HepG2 (cell line): ENCODE measurements around the gene TSPAN8. TPM values are rescaled to one million over a fixed set of nuclear protein-coding genes. Genes with fewer than 3 reads are reported as not detected.

Experiments
- ATAC-seq: fragments of 200-7000 bp; cut with Tn5 transposase; 3 replicates; pipeline ENCODE4 v1.9.1; 2020; ENCODE audit warnings: mild to moderate bottlenecking, moderate library complexity
- Bru-seq: library from RNA; stranded (reverse); fragments of 400-500 nt; gene quantifications from one replicate; lab custom pipeline; 2021; lab: Mats Ljungman, UMichigan
- BruChase-seq, 2 experiments: library from RNA; stranded (reverse); fragments of 400-500 nt; gene quantifications; one replicate each; lab custom pipeline; 2021; lab: Mats Ljungman, UMichigan
- BruUV-seq: library from RNA; stranded (reverse); fragments of 400-500 nt; replicated peaks from 2 replicates; lab custom pipeline; 2021; lab: Mats Ljungman, UMichigan
- CTCF ChIA-PET: fragments of 300-600 bp; formaldehyde crosslinking; extraction: SDS; loops from one replicate; lab custom pipeline; 2021; ENCODE audit warnings: low total read pairs, inconsistent platforms, low intra/inter-chr PET ratio; lab: Yijun Ruan, JAX
- POLR2A ChIA-PET: fragments of 350-600 bp; sonication (Branson Sonifier 250); formaldehyde crosslinking; loops from one replicate; lab custom pipeline; 2020; ENCODE audit warnings: antibody characterized with exemption, inconsistent platforms; lab: Yijun Ruan, JAX
- DNase-seq: peaks from one replicate; pipeline ENCODE4 v3.0.0-alpha.2; 2015; ENCODE audit warnings: low spot score
- FAIRE-seq: peaks from 3 replicates; lab custom pipeline; 2011; peaks lifted over from hg19 to GRCh38; lab: Jason Lieb, UNC
- H2AFZ ChIP-seq: one replicate; pipeline ENCODE4 v1.6.1; 2011; ENCODE audit warnings: low read length, inconsistent platforms
- H3K27ac ChIP-seq: fragments of 300-600 bp; 3 replicates; pipeline ENCODE4 v1.8.0; 2011; ENCODE audit warnings: mixed run types, mild to moderate bottlenecking, mixed read lengths, low read length, inconsistent platforms; ENCODE audit not compliant: insufficient read depth; ENCODE audit errors: extremely low read length
- H3K27me3 ChIP-seq, 2 experiments: fragments of 200-600 bp in 1 of 2; 2 replicates in 1 of 2; 3 replicates in 1 of 2; pipeline versions ENCODE4 v1.6.0 to v1.8.0; 2011; ENCODE audit warnings: low read length in 2 of 2, mild to moderate bottlenecking in 2 of 2, moderate library complexity in 2 of 2, inconsistent platforms in 1 of 2; ENCODE audit not compliant: insufficient read depth in 2 of 2, control insufficient read depth in 1 of 2
- H3K36me3 ChIP-seq, 2 experiments: fragments of 200-600 bp in 1 of 2; replicated peaks in 1 of 2; 2 replicates in 1 of 2; 3 replicates in 1 of 2; pipeline versions ENCODE4 v1.5.1 to v1.8.0; 2011; ENCODE audit warnings: low read length in 2 of 2, inconsistent platforms in 1 of 2; ENCODE audit not compliant: insufficient read depth in 2 of 2, control insufficient read depth in 1 of 2
- H3K4me1 ChIP-seq: 2 replicates; pipeline ENCODE4 v1.5.1; 2012; ENCODE audit warnings: low read length, inconsistent platforms; ENCODE audit not compliant: insufficient read depth
- H3K4me2 ChIP-seq: 2 replicates; pipeline ENCODE4 v1.6.0; 2011; ENCODE audit warnings: low read depth, low read length, inconsistent platforms
- H3K4me3 ChIP-seq, 3 experiments: fragments of 200-600 bp in 1 of 3; sonication (generic), shearing (Covaris generic) in 1 of 3; replicated peaks in 1 of 3; 2 replicates each; pipeline ENCODE4 v1.5.1; 2011 to 2016; ENCODE audit warnings: low read length in 3 of 3, inconsistent platforms in 2 of 3, low read depth in 2 of 3, mild to moderate bottlenecking in 2 of 3, control low read depth in 1 of 3, mixed read lengths in 1 of 3; ENCODE audit not compliant: insufficient read depth in 1 of 3
- H3K79me2 ChIP-seq: one replicate; pipeline ENCODE4 v1.6.1; 2011; ENCODE audit warnings: low read length, inconsistent platforms; ENCODE audit not compliant: insufficient read depth
- H3K9ac ChIP-seq: 2 replicates; pipeline ENCODE4 v1.6.0; 2011; ENCODE audit warnings: mild to moderate bottlenecking, low read depth, low read length, inconsistent platforms; ENCODE audit not compliant: insufficient read depth
- H3K9me3 ChIP-seq: 2 replicates; pipeline ENCODE4 v1.5.1; 2012; ENCODE audit warnings: mild to moderate bottlenecking, low read length
- H4K20me1 ChIP-seq: 2 replicates; pipeline ENCODE4 v1.6.0; 2011; ENCODE audit warnings: inconsistent platforms, mild to moderate bottlenecking, low read length, moderate library complexity; ENCODE audit not compliant: insufficient read depth
- ATF1 ChIP-seq: IDR thresholded peaks from 2 replicates; pipeline ENCODE4 v1.6.1; 2016; ENCODE audit warnings: mild to moderate bottlenecking, control low read depth
- CEBPG ChIP-seq: IDR thresholded peaks from 2 replicates; pipeline ENCODE4 v1.6.1; 2016
- SOX13 ChIP-seq, 3 experiments: fragments of 450-650 bp in 1 of 3; sonication (generic) in 1 of 3; formaldehyde crosslinking in 1 of 3; IDR thresholded peaks in 2 of 3; conservative IDR thresholded peaks in 1 of 3; 2 replicates each; pipeline versions ENCODE4 v1.5.0 to v1.6.1; 2016 to 2020; ENCODE audit warnings: antibody characterized with exemption in 1 of 3, mild to moderate bottlenecking in 1 of 3, missing compliant biosample characterization in 1 of 3, missing genetic modification reagents in 1 of 3, moderate library complexity in 1 of 3
- whole genome bisulfite sequencing: methylation state at CpG from one replicate; pipeline ENCODE4 v1.1.6; 2017; ENCODE audit warnings: low lambda C conversion rate; 5-methylcytosine and 5-hydroxymethylcytosine counted together
- in situ Hi-C: cut with HindIII; loops from 2 replicates; pipeline ENCODE4 v1.10.0; 2017; ENCODE audit warnings: low pct_unique_long_range_greater_than_20kb; ENCODE audit not compliant: extremely low pct_ligation_motif_present
- intact Hi-C: fragments of 100-400 bp; cut with micrococcal nuclease; formaldehyde crosslinking; loops from one replicate; pipeline ENCODE4 v1.10.0; 2022; ENCODE audit not compliant: unreplicated experiment
- long read RNA-seq, 2 experiments: library from RNA in 1 of 2; library from polyadenylated mRNA in 1 of 2; stranded (forward) in 1 of 2; unstranded in 1 of 2; transcript quantifications; one replicate each; pipeline ENCODE4 v2.0.0, GENCODE V29; 2019 to 2022
- polyA minus RNA-seq, 3 experiments: library from RNA; depleted of rRNA, polyadenylated mRNA; stranded (reverse); fragments of >200 nt; gene quantifications; 2 replicates each; pipeline ENCODE4 v1.2.3, GENCODE V29; 2011; ENCODE audit warnings: low replicate concordance in 1 of 3
- polyA plus RNA-seq, 8 experiments: library from polyadenylated mRNA; depleted of rRNA in 3 of 8; stranded (reverse) in 7 of 8; unstranded in 1 of 8; fragments of >200 nt; fragmentation: Illumina TruSeq in 4 of 8; extraction: Trizol in 4 of 8; gene quantifications; 2 replicates each; pipeline versions ENCODE4 v1.2.1 to v1.2.3, GENCODE V29; 2011 to 2016; ENCODE audit warnings: low read depth in 4 of 8, missing spikeins in 1 of 8, mixed read lengths in 1 of 8; ENCODE audit not compliant: insufficient read depth in 1 of 8
- total RNA-seq, 5 experiments: library from RNA; depleted of rRNA; stranded (reverse); fragments of >200 nt; fragmentation: Illumina TruSeq; extraction: Trizol; gene quantifications; 2 replicates each; pipeline ENCODE4 v1.2.3, GENCODE V29; 2016; ENCODE audit warnings: low read depth in 1 of 5
- TF ChIP-seq, protein P1 (sequence below): IDR thresholded peaks from 2 replicates; pipeline ENCODE4 v1.4.0; 2020; ENCODE audit warnings: mild to moderate bottlenecking, missing genetic modification reagents
- TF ChIP-seq, protein P2 (sequence below): sonication (generic); formaldehyde crosslinking; IDR thresholded peaks from 2 replicates; pipeline ENCODE4 v1.5.1; 2020; ENCODE audit warnings: missing genetic modification reagents, mild to moderate bottlenecking, borderline replicate concordance

The TSPAN8 gene
- total RNA-seq (2016; rRNA removed; fragmentation: Illumina TruSeq; extraction: Trizol) (3.2 and 3.9 TPM in 2 replicates), polyA plus RNA-seq (2011; rRNA removed) (2.0 and 3.4 TPM in 2 replicates), polyA minus RNA-seq (2011; rRNA and poly(A)+ RNA removed; ENCODE audit: low replicate concordance) (0.50 and 36.3 TPM in 2 replicates), Bru-seq, nascent RNA (percentile 25 among the genes with signal in this experiment), BruChase-seq, experiment 1, labeled RNA remaining after a 6-hour chase (percentile 21 among the genes with signal in this experiment), BruChase-seq, experiment 2, labeled RNA remaining after a 2-hour chase (percentile 24 among the genes with signal in this experiment)
- 1.5 and 1.9 TPM in 2 replicates for total RNA-seq (2016; cell fraction: cytosol; rRNA removed; fragmentation: Illumina TruSeq; extraction: Trizol; ENCODE audit: low read depth)
- 3.2 and 3.7 TPM in 2 replicates for total RNA-seq (2016; cell fraction: insoluble cytoplasmic fraction; rRNA removed; fragmentation: Illumina TruSeq; extraction: Trizol)
- total RNA-seq (2016; cell fraction: membrane; rRNA removed; fragmentation: Illumina TruSeq; extraction: Trizol): 2.6 and 4.1 TPM in 2 replicates
- 2.5 and 2.8 TPM in 2 replicates for total RNA-seq (2016; cell fraction: nucleus; rRNA removed; fragmentation: Illumina TruSeq; extraction: Trizol)
- polyA plus RNA-seq (2011; cell fraction: cytosol; rRNA removed): 1.8 and 2.0 TPM in 2 replicates
- polyA plus RNA-seq (2011; cell fraction: nucleus; rRNA removed): 0.50 and 0.56 TPM in 2 replicates
- polyA plus RNA-seq (2012): 4.2 and 4.4 TPM in 2 replicates
- 2.0 and 2.6 TPM in 2 replicates for polyA plus RNA-seq (2016; cell fraction: cytosol; fragmentation: Illumina TruSeq; extraction: Trizol; ENCODE audit: low read depth)
- 3.7 and 4.0 TPM in 2 replicates for polyA plus RNA-seq (2016; cell fraction: insoluble cytoplasmic fraction; fragmentation: Illumina TruSeq; extraction: Trizol; ENCODE audit: low read depth)
- 1.8 and 2.3 TPM in 2 replicates for polyA plus RNA-seq (2016; cell fraction: membrane; fragmentation: Illumina TruSeq; extraction: Trizol; ENCODE audit: low read depth)
- polyA plus RNA-seq (2016; cell fraction: nucleus; fragmentation: Illumina TruSeq; extraction: Trizol; ENCODE audit: insufficient read depth, low read depth): 2.8 and 5.2 TPM in 2 replicates
- polyA minus RNA-seq (2011; cell fraction: cytosol; rRNA and poly(A)+ RNA removed): 1.4 TPM in 1 of 2 replicates, not detected in the other
- 0.99 and 2.1 TPM in 2 replicates for polyA minus RNA-seq (2011; cell fraction: nucleus; rRNA and poly(A)+ RNA removed)
- long read RNA-seq, experiment 1, partial matches to known transcripts: 0 of 4 reads
- long read RNA-seq, experiment 1, other reads (novel, unspliced or antisense): 0 of 4 reads
- long read RNA-seq, experiment 2, transcript TSPAN8-201 (9 exons, 1,227 nt): major isoform, 8 of 10 reads
- long read RNA-seq, experiment 2, partial matches to known transcripts: 1 of 10 reads
- long read RNA-seq, experiment 2, other reads (novel, unspliced or antisense): 1 of 10 reads

DNA sequence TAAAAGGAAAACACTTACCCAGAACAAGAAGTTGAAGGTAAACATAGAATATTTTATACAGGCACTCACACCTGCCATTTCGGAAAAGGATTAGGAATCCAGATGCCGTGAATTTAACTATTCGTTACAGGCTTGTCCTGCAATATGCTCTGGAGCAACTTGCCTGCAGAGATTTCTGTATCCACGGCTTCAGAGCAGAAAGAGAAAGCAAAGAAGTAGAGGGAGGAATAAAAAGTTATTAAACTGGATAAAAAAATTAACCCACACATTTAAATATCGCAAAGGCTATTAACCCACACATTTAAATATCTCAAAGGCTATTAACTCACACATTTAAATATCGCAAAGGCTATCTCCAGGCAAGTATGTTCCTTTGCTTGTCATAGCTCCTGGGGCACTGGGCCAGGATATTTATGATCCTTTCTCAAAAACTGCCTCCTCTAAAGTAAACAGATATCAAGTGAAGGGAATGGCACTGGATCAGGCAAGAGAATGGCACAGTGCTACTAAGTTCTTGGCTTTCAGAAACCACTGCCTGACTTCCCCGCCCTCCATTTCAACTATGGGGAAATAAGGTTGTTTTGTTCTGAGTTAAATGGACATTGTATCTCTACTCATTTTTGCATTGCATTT is at the start of gene TSPAN8:
Gene TSPAN8, minus strand, starts transcription at position 399 of the 633 bp plus-strand sequence. Its CDS starts 321 bp downstream, at position 78.
- H4K20me1 ChIP-seq: no peaks in the 10 kb centered on the region
- CTCF ChIA-PET: no interaction called here
- peaks cover 83% of the 10 kb centered on the region for H3K4me1 ChIP-seq
- in situ Hi-C loops: no loop called here
- H3K9me3 ChIP-seq: no peaks in the 10 kb centered on the region
- H3K4me3 ChIP-seq: no peak within 1 kb of the TSS; a peak in 1 of 6 replicates
- peak within 1 kb of the TSS; percentile 32; the same call in 1 of the 2 replicates for H3K9ac ChIP-seq
- ATAC-seq (peak; percentile 28; the same call in 2 of the 3 replicates), DNase-seq (peak; percentile 64)
- no peaks in the 10 kb centered on the region for H3K36me3 ChIP-seq
- no peaks in the 10 kb centered on the region for H3K79me2 ChIP-seq
- BruUV-seq: no TSS peak
- H2AFZ ChIP-seq: peak within 1 kb of the TSS; percentile 31
- peak within 1 kb of the TSS; percentile 48 for H3K4me2 ChIP-seq
- H3K27me3 ChIP-seq: no peaks in the 10 kb centered on the region
- TF ChIP-seq, protein P1, sequence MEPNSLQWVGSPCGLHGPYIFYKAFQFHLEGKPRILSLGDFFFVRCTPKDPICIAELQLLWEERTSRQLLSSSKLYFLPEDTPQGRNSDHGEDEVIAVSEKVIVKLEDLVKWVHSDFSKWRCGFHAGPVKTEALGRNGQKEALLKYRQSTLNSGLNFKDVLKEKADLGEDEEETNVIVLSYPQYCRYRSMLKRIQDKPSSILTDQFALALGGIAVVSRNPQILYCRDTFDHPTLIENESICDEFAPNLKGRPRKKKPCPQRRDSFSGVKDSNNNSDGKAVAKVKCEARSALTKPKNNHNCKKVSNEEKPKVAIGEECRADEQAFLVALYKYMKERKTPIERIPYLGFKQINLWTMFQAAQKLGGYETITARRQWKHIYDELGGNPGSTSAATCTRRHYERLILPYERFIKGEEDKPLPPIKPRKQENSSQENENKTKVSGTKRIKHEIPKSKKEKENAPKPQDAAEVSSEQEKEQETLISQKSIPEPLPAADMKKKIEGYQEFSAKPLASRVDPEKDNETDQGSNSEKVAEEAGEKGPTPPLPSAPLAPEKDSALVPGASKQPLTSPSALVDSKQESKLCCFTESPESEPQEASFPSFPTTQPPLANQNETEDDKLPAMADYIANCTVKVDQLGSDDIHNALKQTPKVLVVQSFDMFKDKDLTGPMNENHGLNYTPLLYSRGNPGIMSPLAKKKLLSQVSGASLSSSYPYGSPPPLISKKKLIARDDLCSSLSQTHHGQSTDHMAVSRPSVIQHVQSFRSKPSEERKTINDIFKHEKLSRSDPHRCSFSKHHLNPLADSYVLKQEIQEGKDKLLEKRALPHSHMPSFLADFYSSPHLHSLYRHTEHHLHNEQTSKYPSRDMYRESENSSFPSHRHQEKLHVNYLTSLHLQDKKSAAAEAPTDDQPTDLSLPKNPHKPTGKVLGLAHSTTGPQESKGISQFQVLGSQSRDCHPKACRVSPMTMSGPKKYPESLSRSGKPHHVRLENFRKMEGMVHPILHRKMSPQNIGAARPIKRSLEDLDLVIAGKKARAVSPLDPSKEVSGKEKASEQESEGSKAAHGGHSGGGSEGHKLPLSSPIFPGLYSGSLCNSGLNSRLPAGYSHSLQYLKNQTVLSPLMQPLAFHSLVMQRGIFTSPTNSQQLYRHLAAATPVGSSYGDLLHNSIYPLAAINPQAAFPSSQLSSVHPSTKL (CRISPR knock-in tag): peak; percentile 31; the same call in 1 of the 2 replicates
- TF ChIP-seq ATF1 (CRISPR knock-in tag) (no peak), CEBPG (peak; percentile 12; the same call in 1 of the 2 replicates), SOX13 (IDR thresholded peaks at IDR 0.05) (no peak), SOX13 (CRISPR knock-in tag; conservative IDR thresholded peaks at IDR 0.05 in 1 of 2, IDR thresholded peaks at IDR 0.05 in 1 of 2) (peak in 1 of 2 experiments; percentile 21; a peak in 1 of 4 replicates)
- TF ChIP-seq, protein P2, sequence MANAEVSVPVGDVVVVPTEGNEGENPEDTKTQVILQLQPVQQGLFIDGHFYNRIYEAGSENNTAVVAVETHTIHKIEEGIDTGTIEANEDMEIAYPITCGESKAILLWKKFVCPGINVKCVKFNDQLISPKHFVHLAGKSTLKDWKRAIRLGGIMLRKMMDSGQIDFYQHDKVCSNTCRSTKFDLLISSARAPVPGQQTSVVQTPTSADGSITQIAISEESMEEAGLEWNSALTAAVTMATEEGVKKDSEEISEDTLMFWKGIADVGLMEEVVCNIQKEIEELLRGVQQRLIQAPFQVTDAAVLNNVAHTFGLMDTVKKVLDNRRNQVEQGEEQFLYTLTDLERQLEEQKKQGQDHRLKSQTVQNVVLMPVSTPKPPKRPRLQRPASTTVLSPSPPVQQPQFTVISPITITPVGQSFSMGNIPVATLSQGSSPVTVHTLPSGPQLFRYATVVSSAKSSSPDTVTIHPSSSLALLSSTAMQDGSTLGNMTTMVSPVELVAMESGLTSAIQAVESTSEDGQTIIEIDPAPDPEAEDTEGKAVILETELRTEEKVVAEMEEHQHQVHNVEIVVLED (CRISPR knock-in tag): no peak
- TF ChIP-seq, all 625 proteins: peak for 3
- H3K27ac ChIP-seq: peak within 1 kb of the TSS; percentile 54
- intact Hi-C loops: loop anchor here (2.0 to 10.0 kb wide), 2 partner anchors 19 to 277 kb away; partner anchors contain the start of gene LGR5
- POLR2A ChIA-PET: no interaction called here
- 80% methylated on average over 7 of the region's 7 CpGs for WGBS
- FAIRE-seq: no peak
